Measurements from ENCODE around the gene RAD50. TPM values are rescaled to one million over a fixed set of nuclear protein-coding genes. Genes with fewer than 3 reads are reported as not detected.
"Not testable (repeated sequence)": the region's sequence is repeated elsewhere in the genome, so short reads cannot be mapped to it uniquely, and the experiment has no call there.

The RAD50 gene
- total RNA-seq, 1 donor from 2014 or later = 6.9 TPM

DNA sequence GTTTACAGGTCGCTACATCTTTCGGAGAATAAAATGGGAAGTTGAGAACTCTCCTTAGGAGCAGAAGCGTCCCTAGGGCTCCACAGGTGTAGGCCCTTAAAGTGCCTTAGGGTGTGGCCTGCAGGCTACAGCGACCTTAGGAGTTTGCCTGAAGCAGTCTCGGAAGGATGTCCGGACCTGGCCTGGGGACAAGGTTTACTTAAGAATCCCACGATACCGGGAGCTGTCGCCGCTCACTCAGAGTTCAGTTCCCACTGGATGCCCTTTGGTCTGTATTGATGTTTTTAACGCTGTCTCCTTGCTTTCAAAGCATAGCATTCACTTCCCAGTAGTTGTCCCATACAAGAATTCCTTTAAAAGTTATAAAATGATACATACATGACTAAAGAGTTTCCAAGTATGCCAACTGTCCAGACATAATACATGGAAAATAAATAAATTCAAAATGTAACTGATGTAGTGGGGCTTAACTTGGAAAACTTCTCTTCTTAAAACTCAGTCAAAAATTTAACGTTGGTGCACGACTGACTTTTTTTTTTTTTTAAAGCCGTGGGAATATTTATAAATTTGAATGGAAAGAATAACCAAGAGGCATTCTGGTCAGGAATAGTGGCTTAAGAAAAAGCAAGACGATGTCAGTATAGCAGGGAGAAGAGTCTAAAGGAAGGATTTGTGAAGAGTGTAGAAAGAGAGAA is 848 bp downstream of the RAD50 start:
- peak in 1 of 2 donors; percentile 41 for DNase-seq (ENCODE audit: low read depth in 2 of 2)

DNA sequence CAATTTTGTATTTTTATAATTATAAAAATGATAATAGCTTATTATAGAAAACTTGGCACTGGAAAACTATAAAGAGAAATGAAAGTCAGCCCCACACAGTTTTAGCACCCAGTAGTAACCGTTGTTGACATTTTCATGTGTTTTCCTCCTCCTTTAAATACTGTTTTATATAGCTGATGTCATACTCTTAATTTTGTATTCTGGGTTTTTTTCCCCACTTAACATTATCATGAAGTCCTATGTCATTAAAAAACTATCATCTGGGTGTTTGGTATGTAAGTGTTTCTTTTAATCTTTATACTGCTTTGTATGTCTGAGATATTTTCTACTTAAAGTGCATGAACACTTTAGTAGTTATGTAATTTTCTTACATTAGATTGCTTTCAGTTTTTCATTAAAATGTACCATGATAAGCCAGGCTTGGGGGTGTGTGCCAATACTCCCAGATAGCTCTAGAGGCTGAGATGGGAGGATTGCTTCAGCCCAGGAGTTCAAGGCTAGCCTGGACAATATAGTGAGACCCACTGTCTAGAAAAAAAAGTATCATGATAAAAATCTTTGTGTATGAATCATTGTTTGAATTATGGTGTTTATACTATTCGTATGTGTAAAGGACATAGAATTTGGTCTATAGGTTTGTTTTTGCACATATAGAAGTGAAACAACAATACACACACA is 2.7 kb downstream of the RAD50 start:
- no peak for DNase-seq (ENCODE audit: low read depth in 2 of 2)

DNA sequence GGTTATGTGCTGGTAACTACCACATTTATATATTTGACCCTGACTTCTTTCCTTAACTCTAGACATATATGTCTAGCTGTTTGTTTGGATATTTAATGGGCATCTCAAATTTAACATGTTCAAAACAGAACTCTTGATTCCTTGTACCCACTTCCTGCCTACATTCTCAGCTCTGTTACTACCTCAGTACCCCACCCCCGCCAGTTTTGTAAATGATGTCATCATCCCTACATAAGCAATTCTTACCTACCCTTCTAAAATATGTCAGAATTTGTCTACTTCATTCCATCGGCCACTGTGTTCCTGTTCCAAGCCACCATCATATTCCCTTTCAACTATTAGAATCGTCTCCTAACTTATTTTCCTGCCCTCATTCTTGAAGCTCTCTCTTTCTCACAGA is 4.8 kb downstream of the RAD50 start:
- DNase-seq (ENCODE audit: low read depth in 2 of 2) = no peak

DNA sequence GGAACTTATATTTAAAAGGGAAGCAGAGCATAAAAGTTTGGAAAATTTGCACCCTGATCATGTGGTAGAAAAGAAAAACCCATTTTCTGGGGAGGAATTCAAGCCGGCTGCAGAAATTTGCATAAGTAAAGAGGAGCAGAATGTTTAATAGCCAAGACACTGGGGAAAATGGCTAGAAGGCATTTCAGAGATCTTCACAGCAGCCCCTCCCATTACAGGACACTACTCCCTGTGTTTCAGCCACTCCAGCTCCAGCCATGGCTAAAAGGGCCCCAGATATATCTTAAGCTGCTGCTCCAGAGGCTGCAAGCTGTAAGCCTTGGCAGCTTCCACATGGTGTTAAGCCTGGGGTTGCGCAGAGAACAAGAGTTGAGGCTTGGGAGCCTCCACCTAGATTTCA is 7.8 kb downstream of the RAD50 start:
- DNase-seq (ENCODE audit: low read depth in 2 of 2) = not testable (repeated sequence)

DNA sequence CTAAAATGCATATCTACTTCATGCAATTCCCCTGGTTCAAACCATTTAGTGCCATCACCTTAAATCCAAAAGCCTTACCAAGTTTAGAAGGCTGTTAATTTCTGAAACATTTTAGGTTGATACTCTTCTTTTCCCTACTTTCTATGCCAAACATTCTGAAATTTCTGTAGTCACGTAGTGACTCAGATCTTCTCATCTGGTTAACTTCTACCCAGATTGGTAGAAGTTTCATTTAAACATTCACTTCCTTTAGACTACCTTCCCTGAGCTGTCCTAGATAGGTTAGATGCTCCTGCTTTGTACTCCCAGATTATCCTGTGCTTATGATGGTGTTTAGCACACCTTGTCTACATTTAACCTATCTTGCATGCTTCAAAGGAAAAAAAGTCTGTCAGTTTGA is 9.9 kb downstream of the RAD50 start:
- no peak for DNase-seq (ENCODE audit: low read depth in 2 of 2)

DNA sequence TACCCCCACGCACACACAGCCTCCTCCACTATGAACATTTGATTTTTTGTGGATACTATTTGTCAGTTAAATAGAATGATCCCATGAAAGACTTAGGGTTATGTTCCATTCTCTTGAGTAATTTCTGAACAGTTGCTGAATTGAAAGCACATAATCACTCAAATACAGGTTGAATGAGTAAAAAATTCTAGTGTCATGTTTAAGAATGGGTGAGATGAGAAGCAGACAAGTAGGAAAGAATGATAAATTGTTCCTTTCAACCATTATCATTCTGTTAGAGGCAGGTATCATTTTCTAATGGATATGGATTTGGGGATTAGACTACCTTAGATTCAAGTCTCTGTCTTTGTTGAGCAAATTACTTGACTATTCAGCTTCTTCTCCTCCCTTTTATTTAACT is 19.3 kb downstream of the RAD50 start:
- no peak for DNase-seq (ENCODE audit: low read depth in 2 of 2)

DNA sequence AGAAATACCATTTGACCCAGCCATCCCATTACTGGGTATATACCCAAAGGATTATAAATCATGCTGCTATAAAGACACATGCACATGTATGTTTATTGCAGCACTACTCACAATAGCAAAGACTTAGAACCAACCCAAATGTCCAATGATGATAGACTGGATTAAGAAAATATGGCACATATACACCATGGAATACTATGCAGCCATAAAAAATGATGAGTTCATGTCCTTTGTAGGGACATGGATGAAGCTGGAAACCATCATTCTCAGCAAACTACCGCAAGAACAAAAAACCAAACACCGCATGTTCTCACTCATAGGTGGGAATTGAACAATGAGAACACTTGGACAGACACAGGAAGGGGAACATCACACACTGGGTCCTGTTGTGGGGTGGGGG is 27.8 kb downstream of the RAD50 start:
- not testable (repeated sequence) for DNase-seq (ENCODE audit: low read depth in 2 of 2)

DNA sequence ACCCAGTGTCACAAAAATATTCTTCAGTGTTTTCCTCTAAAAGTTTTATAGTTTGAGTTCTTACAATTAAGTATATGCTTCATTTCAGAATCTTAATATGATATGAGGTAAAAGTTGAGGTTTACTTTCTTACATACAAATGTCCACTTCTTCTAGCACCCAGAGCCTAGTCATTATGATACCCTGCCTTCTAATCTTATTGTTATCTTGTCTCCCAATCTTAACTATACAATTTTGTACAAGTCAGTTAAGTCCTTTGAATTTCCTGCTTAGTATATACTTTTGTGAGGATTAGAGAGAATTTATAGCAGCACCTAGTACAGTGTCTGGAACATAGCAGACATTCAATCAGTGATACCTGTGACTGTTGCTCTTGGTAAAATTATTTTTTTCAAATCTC is 29.3 kb downstream of the RAD50 start:
- DNase-seq (ENCODE audit: low read depth in 2 of 2) = no peak

DNA sequence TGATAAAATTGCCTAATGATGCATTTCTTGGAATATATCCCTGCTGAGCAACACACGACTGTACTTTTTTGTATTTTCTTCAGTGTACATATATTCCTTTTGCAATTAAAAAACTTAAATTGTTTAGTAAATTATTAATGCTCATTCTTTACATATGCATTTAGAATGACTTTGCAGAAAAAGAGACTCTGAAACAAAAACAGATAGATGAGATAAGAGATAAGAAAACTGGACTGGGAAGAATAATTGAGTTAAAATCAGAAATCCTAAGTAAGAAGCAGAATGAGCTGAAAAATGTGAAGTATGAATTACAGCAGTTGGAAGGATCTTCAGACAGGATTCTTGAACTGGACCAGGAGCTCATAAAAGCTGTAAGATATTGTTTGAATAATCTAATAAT is 32.7 kb downstream of the RAD50 start:
- DNase-seq (ENCODE audit: low read depth in 2 of 2) = no peak

DNA sequence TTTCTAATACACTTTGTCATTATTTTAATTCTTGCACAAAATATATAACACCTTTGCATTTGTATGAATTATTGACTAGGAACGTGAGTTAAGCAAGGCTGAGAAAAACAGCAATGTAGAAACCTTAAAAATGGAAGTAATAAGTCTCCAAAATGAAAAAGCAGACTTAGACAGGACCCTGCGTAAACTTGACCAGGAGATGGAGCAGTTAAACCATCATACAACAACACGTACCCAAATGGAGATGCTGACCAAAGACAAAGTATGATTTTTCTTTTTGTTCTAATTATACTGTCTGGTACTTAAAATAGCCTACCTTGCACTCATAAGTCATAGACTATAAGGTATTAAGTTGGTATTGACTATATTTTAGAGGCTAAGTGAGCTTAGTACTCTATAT is 34.4 kb downstream of the RAD50 start:
- peak; percentile 7 to 45 for DNase-seq (ENCODE audit: low read depth in 2 of 2)

DNA sequence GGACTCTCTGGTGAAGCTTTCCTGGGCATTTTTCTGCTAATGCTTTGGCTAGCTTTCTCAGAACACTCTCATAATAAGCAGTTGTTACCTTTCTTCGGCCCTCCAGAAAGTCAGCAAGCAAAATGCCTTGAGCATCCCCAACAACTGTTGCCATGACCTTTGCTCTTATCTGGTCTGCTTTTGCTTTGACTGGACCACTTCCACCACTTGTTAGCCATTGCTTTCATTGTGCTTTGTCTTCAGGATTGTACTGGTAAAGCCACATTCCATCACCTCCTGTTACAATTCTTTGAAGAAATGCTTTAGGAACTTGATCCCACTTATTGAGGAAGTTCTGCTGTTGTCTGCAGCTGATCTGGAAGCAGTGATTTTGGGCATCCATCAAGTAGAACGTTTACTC is 35.7 kb downstream of the RAD50 start:
- no peak for DNase-seq (ENCODE audit: low read depth in 2 of 2)

DNA sequence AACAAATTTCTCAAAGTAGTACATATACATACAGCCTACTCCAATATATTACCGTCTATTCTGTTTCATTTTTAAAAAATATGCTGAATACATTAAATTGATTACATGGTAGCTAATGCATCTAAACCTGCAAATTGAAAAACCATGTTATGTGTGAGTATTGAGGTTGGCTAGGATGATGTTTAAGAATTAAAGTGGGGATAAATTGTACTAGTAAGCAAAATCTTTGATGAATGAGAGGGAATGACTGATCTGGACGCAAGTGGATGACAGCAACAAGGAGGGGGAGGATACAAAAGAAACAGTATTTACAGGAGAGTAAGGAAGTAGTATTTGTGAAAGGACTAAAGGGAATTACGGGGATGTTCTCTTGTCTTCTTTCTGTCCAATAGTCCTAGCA is 37.4 kb downstream of the RAD50 start:
- no peak for DNase-seq (ENCODE audit: low read depth in 2 of 2)

DNA sequence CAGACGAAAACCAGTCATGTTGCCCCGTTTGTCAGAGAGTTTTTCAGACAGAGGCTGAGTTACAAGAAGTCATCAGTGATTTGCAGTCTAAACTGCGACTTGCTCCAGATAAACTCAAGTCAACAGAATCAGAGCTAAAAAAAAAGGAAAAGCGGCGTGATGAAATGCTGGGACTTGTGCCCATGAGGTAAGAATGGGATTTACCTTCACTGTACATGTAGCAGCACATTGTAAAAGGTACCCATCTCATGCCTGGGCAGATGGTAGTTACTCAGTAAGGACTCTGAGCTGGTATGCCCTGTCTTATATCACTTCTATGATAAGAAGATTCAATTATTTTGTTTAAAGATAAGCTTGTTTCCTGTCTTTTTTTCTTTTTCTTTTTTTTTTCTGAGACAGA is 38.8 kb downstream of the RAD50 start:
- DNase-seq (ENCODE audit: low read depth in 2 of 2) = no peak

DNA sequence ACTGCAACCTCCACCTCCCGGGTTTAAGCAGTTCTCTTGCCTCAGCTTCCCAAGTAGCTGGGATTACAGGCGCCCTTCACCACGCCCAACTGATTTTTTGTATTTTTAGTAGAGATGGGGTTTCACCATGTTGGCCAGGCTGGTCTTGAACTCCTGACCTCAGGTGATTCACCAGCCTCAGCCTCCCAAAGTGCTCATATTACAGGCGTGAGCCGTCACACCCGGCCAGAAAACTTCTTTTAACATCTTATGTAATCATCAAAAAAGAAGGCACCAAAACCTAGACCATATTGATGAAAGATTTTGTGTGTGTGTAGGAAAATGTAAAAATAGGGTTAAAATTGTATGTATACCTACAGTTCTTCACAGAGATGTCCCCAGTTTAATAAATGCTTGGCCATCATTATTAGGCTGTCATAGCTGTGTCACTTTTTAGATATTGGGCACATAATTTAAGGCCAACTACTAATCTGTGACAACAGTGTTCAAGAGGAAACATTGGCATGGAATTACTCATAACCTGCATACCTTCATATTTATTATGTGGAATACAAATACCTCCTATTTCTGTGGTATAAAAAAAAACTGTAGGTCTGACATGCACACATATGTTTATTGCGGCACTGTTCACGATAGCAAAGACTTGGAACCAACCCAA is 44.4 kb downstream of the RAD50 start:
- no peak for DNase-seq (ENCODE audit: low read depth in 2 of 2)

DNA sequence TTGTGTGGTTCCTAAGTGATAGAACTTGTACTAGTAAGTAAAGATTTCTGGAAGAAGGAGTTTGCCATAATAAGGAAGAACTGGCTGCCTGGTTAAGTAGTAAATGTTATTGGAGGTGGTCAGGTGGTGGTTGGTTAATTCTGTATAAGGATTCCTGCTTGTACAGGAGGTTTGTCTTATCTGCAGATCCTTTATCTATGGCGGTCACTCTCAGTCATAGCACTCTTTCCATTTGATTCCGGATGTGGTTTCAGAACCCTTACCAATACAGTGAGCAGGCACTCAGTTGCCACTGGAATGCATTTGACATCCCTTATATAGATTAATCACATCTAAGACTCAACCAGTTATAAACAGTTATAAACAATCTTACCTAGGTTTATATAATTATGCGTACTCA is 50.3 kb downstream of the RAD50 start:
- no peak for DNase-seq (ENCODE audit: low read depth in 2 of 2)

DNA sequence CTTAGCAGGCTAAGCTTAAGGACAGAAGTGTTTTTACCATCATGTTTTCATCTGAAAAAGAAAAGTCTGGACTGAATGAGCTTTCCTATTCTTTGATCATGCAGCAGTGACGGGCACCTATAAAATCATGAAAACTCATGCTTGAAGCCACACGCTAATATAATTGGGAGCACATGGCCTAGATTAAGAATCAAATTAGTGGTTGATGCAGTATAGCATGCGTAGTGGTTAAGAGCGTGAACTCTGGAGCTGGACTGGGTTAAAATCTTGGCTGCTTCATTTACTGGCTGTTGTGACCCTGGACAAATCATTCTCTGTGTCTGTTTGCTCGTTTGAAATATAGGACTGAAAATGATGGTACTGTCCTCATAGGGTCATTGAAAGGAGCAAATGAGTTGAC is 51.3 kb downstream of the RAD50 start:
- DNase-seq (ENCODE audit: low read depth in 2 of 2) = no peak

DNA sequence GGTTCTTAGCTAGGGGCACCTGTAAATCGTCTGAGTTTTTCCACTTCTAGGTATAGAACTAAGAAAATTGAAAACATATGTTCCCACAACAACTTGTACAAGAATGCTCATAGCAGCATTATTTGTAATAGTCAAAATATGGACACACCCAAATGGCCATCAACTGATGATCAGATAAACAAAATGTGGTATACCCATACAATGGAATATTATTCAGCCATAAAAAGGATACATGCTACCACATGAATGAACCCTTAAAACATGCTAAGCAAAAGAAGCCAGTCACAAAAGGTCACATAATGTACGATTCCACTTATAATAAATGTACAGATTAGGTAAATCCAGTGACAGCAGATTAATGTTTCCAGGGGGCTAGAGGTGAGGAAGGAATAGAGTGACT is 55.2 kb downstream of the RAD50 start:
- no peak for DNase-seq (ENCODE audit: low read depth in 2 of 2)

DNA sequence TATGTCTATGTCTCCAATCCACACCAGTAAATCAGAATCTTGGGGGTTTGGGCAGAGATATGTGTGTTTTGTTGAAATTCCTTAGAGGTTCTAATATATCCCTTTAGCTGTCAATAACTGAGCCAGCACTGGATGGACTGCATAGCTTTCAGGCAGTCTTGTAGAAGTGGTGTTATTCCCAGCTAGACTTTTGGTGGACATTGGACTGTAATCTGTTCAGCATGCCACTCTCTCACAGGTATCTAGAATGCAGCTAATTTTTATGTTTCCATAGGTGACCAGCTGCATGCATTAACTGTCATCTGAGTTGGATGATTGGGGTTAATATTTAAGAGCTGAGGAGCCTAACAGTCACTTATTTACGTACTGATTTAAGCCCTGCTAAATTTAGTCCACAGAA is 56.1 kb downstream of the RAD50 start:
- no peak for DNase-seq (ENCODE audit: low read depth in 2 of 2)

DNA sequence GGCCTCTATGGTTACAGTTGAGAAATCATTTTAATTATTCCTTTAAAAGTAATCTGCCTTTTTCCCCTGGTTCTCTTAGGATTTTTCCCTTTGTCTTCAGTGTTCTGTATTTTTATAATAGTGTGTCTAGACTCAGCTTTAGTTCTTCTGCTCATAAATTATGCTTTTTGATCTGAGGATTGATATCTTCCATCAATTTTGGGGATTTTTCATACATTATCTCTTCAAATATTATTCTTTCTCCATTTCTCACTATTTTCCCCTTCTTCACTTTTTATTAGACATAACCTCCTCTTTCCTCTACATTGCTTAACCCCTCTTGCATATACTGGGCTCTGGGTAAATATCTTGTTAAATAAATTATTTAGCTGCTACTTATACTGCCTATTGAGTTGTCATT is 64.9 kb downstream of the RAD50 start:
- no peak for DNase-seq (ENCODE audit: low read depth in 2 of 2)

DNA sequence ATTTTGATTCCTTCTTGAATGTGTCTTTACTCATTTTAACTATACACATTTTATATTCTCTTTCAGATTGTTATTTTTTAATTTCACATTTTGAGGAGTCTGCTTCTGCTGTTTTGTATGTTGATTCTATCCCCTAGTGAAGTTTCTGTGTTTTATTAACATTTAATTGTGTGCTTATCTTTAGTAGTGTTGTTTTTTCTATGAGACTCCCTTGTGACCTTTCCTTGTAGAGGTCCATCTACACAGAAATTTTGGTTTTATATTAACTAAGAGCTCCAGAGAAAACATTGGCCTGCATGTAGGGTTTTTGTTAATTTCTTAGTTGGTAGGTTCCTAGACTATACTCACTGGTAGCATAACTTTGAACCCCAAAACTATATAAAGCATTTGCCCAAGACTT is 65.8 kb downstream of the RAD50 start:
- DNase-seq (ENCODE audit: low read depth in 2 of 2) = no peak

DNA sequence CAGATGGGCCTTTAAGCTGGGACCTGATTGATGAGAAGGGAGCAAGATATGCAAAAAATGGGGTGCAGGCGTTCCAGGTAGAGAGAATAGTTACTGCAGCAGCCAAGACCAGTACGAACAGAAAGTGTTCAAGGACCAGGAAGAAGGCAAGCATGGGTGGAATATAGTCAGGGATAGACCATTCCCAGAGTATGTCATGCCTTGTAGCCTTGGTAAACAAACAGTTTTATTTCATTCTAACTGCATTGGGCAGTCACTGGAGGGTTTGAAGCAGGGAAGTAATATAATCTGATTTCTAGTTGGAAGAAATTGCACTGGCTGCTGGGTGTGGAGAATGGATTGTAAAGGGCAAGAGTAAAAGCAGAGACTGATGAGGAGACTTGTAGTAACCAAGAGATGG is 70.7 kb downstream of the RAD50 start:
- DNase-seq (ENCODE audit: low read depth in 2 of 2) = no peak

DNA sequence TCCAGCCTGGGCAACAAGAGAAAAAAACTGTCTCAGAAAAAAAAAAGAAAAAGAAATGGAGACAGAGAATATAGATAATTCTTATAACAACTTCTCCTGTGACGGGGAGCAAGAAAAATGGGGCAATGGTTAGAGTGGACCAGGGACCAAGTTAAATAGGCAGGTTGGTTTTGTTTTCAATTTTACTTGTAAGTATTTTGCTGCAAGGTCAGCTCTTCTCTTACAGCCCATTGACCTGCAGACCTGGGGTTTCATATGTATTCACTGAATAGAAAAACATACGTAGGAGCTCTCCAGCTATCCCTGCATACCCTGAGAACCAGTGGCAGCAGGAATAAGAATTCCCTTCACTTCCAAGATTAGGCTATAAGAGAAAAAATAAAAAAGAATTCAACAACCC is 72.0 kb downstream of the RAD50 start:
- no peak for DNase-seq (ENCODE audit: low read depth in 2 of 2)
